ENCODE measurements around the gene RAB37. TPM values are rescaled to one million over a fixed set of nuclear protein-coding genes. Genes with fewer than 3 reads are reported as not detected.

Gene RAB37
- total RNA-seq, 1 experiment from 2014 or later, result 1.5 TPM

DNA sequence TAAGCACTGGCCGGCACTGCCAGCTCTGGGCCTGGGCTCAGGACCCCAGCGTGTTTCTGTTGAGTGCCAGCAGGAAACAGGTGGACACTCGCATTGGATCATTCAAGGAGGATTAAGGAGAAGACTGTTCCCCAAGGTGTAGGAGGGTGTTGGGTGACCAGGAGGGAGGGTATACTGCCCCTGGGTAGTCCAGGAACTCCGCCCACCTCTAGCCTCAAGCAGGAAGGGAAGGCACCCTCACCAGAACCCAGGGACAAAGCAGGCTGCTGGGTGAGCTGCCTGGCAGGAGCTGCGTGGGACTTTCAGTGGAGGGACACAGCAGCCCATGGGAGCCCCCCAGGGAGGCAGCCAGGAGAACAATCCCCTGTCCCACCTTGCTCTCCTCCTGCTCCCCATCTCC lies 7.7 kb upstream of the RAB37 start:
- CTCF ChIA-PET, result no interaction called here

DNA sequence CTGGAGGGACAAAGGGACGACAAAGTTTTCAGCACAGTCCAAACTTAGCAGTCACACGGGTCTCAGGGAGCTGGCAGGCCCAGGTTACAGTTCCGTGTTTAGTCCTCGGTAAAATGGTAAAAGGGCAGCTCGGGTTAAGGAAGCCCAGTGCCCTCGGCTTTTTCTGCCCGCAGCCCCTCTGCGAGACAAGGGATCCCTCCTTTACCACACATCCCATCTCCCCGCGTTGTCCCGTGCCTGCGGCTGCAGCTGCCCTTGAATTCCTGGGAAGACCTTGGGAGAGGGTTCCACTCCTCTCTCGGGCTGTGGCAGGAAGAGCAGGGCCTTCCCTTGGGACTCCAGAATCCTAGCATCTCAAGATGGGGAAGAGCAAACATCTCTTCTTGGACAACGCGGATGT lies 7.2 kb upstream of the RAB37 start:
- H3K27ac ChIP-seq (ENCODE audit: low read length), result no peak overlapping the region
- POLR2A ChIA-PET, result no interaction called here
- ATAC-seq, result no peak
- no peaks in the 10 kb centered on the region for H3K36me3 ChIP-seq (ENCODE audit: control insufficient read depth, insufficient read depth, low read length)
- in situ Hi-C loops (cut with HindIII; ENCODE audit: low pct_unique_long_range_greater_than_20kb, low sequenced_read_pairs), result no loop called here
- H3K9me3 ChIP-seq (ENCODE audit: control insufficient read depth, insufficient read depth, low read depth, low read length), result no peaks in the 10 kb centered on the region
- TF ChIP-seq SIN3A (IDR thresholded peaks at IDR 0.05; ENCODE audit: borderline replicate concordance, insufficient read depth, low read depth, low read length) (no peak), POLR2AphosphoS5 (IDR thresholded peaks at IDR 0.05; ENCODE audit: low read depth, low read length) (no peak), TCF7L2 (IDR thresholded peaks at IDR 0.05; ENCODE audit: low read depth, low read length) (no peak)
- TF ChIP-seq, protein P1, sequence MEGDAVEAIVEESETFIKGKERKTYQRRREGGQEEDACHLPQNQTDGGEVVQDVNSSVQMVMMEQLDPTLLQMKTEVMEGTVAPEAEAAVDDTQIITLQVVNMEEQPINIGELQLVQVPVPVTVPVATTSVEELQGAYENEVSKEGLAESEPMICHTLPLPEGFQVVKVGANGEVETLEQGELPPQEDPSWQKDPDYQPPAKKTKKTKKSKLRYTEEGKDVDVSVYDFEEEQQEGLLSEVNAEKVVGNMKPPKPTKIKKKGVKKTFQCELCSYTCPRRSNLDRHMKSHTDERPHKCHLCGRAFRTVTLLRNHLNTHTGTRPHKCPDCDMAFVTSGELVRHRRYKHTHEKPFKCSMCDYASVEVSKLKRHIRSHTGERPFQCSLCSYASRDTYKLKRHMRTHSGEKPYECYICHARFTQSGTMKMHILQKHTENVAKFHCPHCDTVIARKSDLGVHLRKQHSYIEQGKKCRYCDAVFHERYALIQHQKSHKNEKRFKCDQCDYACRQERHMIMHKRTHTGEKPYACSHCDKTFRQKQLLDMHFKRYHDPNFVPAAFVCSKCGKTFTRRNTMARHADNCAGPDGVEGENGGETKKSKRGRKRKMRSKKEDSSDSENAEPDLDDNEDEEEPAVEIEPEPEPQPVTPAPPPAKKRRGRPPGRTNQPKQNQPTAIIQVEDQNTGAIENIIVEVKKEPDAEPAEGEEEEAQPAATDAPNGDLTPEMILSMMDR (IDR thresholded peaks at IDR 0.05), result no peak
- TF ChIP-seq, protein P2, sequence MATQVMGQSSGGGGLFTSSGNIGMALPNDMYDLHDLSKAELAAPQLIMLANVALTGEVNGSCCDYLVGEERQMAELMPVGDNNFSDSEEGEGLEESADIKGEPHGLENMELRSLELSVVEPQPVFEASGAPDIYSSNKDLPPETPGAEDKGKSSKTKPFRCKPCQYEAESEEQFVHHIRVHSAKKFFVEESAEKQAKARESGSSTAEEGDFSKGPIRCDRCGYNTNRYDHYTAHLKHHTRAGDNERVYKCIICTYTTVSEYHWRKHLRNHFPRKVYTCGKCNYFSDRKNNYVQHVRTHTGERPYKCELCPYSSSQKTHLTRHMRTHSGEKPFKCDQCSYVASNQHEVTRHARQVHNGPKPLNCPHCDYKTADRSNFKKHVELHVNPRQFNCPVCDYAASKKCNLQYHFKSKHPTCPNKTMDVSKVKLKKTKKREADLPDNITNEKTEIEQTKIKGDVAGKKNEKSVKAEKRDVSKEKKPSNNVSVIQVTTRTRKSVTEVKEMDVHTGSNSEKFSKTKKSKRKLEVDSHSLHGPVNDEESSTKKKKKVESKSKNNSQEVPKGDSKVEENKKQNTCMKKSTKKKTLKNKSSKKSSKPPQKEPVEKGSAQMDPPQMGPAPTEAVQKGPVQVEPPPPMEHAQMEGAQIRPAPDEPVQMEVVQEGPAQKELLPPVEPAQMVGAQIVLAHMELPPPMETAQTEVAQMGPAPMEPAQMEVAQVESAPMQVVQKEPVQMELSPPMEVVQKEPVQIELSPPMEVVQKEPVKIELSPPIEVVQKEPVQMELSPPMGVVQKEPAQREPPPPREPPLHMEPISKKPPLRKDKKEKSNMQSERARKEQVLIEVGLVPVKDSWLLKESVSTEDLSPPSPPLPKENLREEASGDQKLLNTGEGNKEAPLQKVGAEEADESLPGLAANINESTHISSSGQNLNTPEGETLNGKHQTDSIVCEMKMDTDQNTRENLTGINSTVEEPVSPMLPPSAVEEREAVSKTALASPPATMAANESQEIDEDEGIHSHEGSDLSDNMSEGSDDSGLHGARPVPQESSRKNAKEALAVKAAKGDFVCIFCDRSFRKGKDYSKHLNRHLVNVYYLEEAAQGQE (IDR thresholded peaks at IDR 0.05; ENCODE audit: insufficient read depth in 1 of 2, low read depth in 2 of 2, low read length in 1 of 2), result no peak
- no peak overlapping the region for H3K4me3 ChIP-seq (ENCODE audit: low read depth in 2 of 2, low read length in 2 of 2)
- intact Hi-C loops (cut with micrococcal nuclease; ENCODE audit: unreplicated experiment), result no loop called here
- H3K27me3 ChIP-seq (ENCODE audit: control insufficient read depth, insufficient read depth, low read length), result no peaks in the 10 kb centered on the region
- H3K4me1 ChIP-seq (ENCODE audit: control insufficient read depth, insufficient read depth, low read length), result no peaks in the 10 kb centered on the region
- DNase-seq (ENCODE audit: low read depth, low spot score), result no peak
- CTCF ChIA-PET, result no interaction called here
- no TSS peak for BruUV-seq (replicated peaks)

More for the DNA sequence above, 7.7 kb upstream of the RAB37 start:
- H3K9me3 ChIP-seq (ENCODE audit: control insufficient read depth, insufficient read depth, low read depth, low read length), result no peaks in the 10 kb centered on the region
- no peaks in the 10 kb centered on the region for H3K36me3 ChIP-seq (ENCODE audit: control insufficient read depth, insufficient read depth, low read length)
- no peaks in the 10 kb centered on the region for H3K27me3 ChIP-seq (ENCODE audit: control insufficient read depth, insufficient read depth, low read length)
- DNase-seq (ENCODE audit: low read depth, low spot score), result no peak
- no TSS peak for BruUV-seq (replicated peaks)
- H3K27ac ChIP-seq (ENCODE audit: low read length), result no peak overlapping the region
- in situ Hi-C loops (cut with HindIII; ENCODE audit: low pct_unique_long_range_greater_than_20kb, low sequenced_read_pairs), result no loop called here
- ATAC-seq, result no peak
- no peak overlapping the region for H3K4me3 ChIP-seq (ENCODE audit: low read depth in 2 of 2, low read length in 2 of 2)
- TF ChIP-seq, protein P1 (IDR thresholded peaks at IDR 0.05), result no peak
- TF ChIP-seq POLR2AphosphoS5 (IDR thresholded peaks at IDR 0.05; ENCODE audit: low read depth, low read length) (no peak), SIN3A (IDR thresholded peaks at IDR 0.05; ENCODE audit: borderline replicate concordance, insufficient read depth, low read depth, low read length) (no peak), TCF7L2 (IDR thresholded peaks at IDR 0.05; ENCODE audit: low read depth, low read length) (no peak)
- TF ChIP-seq, protein P2 (IDR thresholded peaks at IDR 0.05; ENCODE audit: insufficient read depth in 1 of 2, low read depth in 2 of 2, low read length in 1 of 2), result no peak
- POLR2A ChIA-PET, result no interaction called here
- intact Hi-C loops (cut with micrococcal nuclease; ENCODE audit: unreplicated experiment), result no loop called here
- no peaks in the 10 kb centered on the region for H3K4me1 ChIP-seq (ENCODE audit: control insufficient read depth, insufficient read depth, low read length)
